Measurements from ENCODE around the gene MCCC1.

MCCC1 gene

GRCh38 chr3:182989566-182989965 is 109.7 kb downstream of the MCCC1 start:
- ChIA-PET POLR2A (no interaction called here), CTCF (interaction anchor here (1.5 kb wide), 1 partner anchor 9 kb away, joined by 5 read pairs; the partner anchor contains the start of gene DCUN1D1)
- no peak overlapping the region for H3K4me3 ChIP-seq (ENCODE audit: low read depth, low read length)
- no peak for DNase-seq (ENCODE audit: low read depth, low spot score)
- TF ChIP-seq CTCF (IDR thresholded peaks at IDR 0.05; ENCODE audit: insufficient read depth, low read length, missing control alignments): no peak

- ChIA-PET POLR2A (no interaction called here), CTCF (no interaction called here)
- no peak overlapping the region for H3K4me3 ChIP-seq (ENCODE audit: low read depth, low read length)
- DNase-seq (ENCODE audit: low read depth, low spot score): no peak
- no peak for TF ChIP-seq CTCF (IDR thresholded peaks at IDR 0.05; ENCODE audit: insufficient read depth, low read length, missing control alignments)
These were observed 113.3 kb downstream of the MCCC1 start for GRCh38 chr3:182986021-182986420.

- no peak for TF ChIP-seq CTCF (IDR thresholded peaks at IDR 0.05; ENCODE audit: insufficient read depth, low read length, missing control alignments)
- DNase-seq (ENCODE audit: low read depth, low spot score): no peak
- H3K4me3 ChIP-seq (ENCODE audit: low read depth, low read length): no peak overlapping the region
- POLR2A ChIA-PET: interaction anchor here (0.7 kb wide), 1 partner anchor 505 kb away, joined by 3 read pairs; no protein-coding TSS in a partner anchor
- CTCF ChIA-PET: no interaction called here
These were observed 115.4 kb downstream of the MCCC1 start for GRCh38 chr3:182983876-182984275.

GRCh38 chr3:182981038-182981380 is 118.3 kb downstream of the MCCC1 start:
- ChIA-PET POLR2A (no interaction called here), CTCF (interaction anchor here (1.0 to 1.1 kb wide), 2 partner anchors 8 to 143 kb away, joined by 3 to 5 read pairs; no protein-coding TSS in a partner anchor)
- H3K4me3 ChIP-seq (ENCODE audit: low read depth, low read length): peak overlapping the region; percentile 69
- no peak for TF ChIP-seq CTCF (IDR thresholded peaks at IDR 0.05; ENCODE audit: insufficient read depth, low read length, missing control alignments)
- DNase-seq (ENCODE audit: low read depth, low spot score): no peak

- no peak for DNase-seq (ENCODE audit: low read depth, low spot score)
- ChIA-PET CTCF (interaction anchor here (1.0 to 1.1 kb wide), 2 partner anchors 9 to 143 kb away, joined by 3 to 5 read pairs; no protein-coding TSS in a partner anchor), POLR2A (no interaction called here)
These were observed 118.9 kb downstream of the MCCC1 start, which contains the start of gene DCUN1D1 for GRCh38 chr3:182980204-182981037. DCUN1D1 (minus strand) TSS chr3:182980538; CDS start chr3:182980489, 49 bp downstream.

More at GRCh38 chr3:182980204-182981037, 118.9 kb downstream of the MCCC1 start, which contains the start of gene DCUN1D1:
- H3K4me3 ChIP-seq (ENCODE audit: low read depth, low read length): peak within 1 kb of the TSS; percentile 69
- TF ChIP-seq CTCF (IDR thresholded peaks at IDR 0.05; ENCODE audit: insufficient read depth, low read length, missing control alignments): no peak

All from AG04449 (cell line).